HG02678 (cell line): Measurements from ENCODE around the gene GDI2.
"Not testable (repeated sequence)": the region's sequence is repeated elsewhere in the genome, so short reads cannot be mapped to it uniquely, and the experiment has no call there.

Experiments used
- ATAC-seq: cut with Tn5 transposase; IDR thresholded peaks from one replicate; pipeline ENCODE4 v1.9.1; 2021; ENCODE audit warnings: mild to moderate bottlenecking, moderate library complexity; ENCODE audit not compliant: unreplicated experiment

Gene GDI2

DNA sequence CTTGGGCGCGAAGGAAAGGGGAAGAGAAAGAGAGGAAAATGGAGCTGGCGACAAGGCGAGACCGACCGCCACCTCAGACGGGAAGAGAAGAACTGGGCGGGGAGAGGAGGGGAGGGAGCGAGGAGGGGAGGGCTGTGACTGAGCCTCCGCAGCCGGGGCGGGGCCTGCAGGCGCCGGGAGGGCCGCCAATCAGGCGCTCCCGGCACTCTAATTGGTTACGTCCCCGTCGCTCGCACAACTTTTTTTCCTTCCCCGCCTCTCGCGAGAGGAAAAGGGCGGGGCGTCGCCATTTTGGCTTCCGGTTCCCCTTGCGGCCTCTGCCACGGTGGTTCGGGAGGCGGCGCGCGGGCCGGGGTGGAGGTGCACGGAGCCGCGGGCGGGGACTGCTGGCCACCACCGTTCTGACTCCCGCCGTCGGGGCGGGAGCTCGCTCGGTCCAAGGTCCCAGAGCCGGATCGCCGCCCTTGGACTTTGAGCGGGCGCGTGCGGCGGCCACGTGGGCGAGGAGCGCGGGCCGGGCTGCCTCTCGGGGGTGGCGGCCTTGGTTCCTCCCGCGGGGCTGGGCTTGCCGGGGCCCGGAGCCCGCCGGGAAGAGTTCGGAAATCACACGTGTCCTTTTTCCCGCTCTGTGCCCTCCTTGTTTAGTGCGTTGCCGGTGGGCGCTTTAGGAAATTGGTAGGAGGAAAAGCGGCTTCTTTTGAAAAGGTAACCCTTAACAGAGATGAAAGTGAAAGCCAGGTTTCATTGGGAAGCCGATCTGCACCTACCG, at the start of gene GDI2:
Gene GDI2, minus strand, starts transcription at position 94 of the 769 bp plus-strand sequence. CDS start 176 bp downstream, outside the sequence.
- peak; percentile 76 for ATAC-seq

DNA sequence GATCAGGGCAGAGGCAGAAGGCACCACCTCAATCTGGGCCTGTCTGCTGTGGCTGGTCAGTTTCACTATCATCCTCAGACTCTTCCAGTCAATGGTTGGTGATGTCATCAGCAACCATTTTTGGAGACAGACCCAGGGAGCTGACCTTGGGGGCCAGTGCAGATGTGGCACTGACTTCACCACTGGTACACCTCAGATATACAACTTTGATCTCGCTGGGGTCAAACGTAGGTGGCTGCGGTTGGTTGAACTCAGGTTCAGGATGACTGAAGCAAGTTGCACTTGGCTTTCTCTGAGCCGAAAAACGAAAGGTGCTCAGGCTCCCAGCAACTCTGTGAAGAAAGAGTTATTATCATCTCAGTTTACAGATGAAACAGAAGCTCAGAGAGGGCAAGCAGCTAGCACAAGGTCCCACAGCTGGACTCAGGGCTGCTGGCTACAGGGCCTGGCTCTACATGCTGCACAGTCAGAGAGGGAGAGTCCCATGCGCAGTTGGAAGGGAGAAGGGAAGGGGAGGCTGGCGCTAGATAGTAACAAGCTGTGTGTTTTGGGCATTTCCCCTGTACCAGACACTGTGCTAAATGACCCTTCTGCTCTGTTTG, 49.2 kb upstream of the GDI2 start:
- peak; percentile 95 for ATAC-seq

DNA sequence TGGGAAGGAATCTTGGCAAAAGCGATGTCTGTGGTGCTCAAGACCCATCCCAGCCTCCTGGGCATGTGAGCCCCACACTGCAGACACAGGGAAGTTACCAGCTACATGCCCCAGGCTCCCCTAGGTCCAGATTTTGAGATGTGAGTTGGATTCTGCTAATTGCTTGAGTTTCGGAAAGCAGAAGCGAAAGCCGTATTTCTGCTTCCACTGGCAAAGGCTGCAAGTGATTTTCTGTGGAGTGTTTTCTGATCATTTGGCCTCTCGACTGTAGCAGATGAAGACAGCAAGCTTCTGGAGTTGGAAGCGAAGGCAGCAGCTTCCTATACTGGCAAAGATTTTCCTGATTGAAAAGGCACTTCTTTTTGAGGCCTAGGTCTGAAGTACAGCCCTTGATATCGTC, 46.8 kb upstream of the GDI2 start:
- no peak for ATAC-seq

DNA sequence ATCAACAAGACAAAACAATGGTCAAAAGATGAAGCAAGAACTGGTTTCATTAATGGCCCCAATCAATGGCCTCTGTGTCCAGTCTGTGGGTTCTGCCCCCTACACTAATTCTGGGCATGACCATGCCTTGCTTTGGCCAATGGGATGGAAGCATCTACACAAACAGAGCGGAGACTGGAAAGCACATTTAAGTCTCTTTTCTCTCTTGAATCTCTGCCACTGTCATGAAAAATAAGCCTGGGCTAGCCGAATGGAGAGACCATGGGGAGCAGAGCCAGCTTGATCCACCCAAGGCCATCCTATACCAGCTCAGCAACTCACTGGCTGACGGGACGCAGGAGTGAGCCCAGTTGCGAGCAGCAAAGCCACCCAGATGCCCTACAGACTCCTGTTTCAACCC, 45.6 kb upstream of the GDI2 start:
- no peak for ATAC-seq

- ATAC-seq = no peak
Observed at GRCh38 chr10:5856701-5857004, 43.4 kb upstream of the GDI2 start.

GRCh38 chr10:5855979-5856700, 42.9 kb upstream of the GDI2 start:
- no peak for ATAC-seq

GRCh38 chr10:5854131-5854475, 40.9 kb upstream of the GDI2 start:
- no peak for ATAC-seq

DNA sequence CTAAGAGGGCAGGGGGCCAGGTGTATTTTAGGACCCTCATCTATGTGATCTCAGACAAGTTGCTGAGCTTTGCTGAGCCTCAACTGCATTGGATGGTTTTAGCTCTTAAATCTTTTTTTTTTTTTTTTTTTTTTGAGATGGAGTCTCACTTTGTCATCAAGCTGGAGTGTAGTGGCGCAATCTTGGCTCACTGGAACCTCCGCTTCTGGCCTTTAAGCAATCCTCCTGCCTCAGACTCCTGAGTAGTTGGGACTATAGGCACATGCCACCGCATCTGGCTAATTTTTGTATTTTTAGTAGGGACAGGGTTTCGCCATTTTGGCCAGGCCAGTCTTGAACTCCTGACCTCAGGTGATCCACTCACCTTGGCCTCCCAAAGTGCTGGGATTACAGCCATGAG, 33.4 kb upstream of the GDI2 start:
- not testable (repeated sequence) for ATAC-seq

DNA sequence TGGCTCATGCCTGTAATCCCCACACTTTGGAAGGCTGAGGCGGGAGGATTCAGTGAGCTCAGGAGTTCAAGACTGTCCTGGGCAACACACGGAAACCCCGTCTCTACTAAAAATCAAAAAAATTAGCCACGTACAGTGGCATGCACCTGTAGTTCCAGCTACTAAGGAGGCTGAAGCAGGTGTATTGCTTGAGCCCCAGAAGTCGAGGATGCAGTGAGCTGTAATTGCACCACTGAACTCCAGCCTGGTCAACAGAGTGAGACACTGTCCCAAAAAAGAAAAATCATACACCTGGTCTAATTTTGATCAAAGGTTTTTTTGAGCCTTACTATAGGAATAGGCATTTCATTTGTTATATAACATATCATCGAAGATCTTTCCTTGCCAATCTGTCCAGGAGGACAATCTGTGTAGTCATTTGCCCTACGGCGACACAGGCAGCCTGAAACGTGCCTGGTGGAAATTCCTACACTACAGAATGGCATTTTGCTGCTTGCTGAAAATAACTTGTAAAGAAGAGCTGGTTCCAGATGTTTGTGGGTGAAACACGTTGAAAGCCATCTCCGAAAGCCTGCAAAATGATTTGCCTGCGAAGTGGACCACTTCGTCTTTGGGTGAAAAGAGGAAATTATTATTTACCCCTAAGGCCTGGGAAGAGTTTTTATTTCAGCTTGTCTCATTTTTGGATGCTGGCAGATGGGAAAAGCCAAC, 31.3 kb upstream of the GDI2 start:
- ATAC-seq = no peak

DNA sequence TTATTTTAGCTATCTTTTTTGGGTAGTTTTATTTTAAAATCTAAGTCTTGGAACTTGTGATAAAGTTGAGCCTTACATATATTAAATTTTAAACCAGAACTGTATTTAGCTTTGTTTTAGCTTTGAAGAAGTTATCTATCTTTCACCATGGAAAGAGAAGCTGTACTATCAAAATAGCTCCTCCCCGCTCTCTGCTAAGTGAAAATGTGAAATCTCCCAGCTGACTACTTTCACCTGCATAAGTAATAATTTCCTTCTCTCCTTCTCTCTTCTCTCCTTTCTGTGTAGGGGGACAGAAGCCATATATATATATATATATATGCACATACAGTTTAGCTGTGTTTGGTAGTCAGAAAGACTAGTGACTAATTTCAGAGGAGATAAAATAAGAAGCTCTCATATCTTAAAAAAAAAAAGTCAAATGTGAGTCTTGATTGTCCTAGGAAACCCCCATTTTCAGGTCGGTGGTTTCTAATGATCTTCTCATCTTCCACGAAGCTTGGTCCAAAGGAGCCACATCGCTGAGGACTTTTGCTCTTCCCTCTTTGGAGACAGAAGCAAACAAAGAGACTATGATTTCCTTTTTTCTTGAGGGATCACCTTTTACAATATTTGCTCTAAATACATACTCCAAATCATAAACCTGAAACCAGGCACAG, 30.6 kb upstream of the GDI2 start:
- ATAC-seq = no peak

DNA sequence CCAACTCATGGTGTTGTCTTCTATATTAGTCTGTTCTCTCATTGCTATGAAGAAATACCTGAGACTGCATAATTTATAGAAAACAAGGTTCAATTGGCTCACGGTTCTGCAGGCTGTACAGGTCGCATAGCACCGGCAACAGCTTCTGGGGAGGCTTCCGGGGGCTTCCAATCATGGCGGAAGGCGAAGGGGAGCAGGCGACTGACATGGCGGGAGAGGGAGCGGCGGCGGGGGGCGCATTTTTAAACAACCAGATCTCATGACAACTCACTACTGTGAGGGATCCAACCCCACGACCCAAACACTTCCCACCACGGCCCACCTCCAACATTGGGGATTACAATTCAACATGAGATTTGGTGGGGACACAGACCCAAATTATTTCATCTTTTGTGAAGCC, 28.7 kb upstream of the GDI2 start:
- no peak for ATAC-seq

- ATAC-seq = peak; percentile 84
Observed at GRCh38 chr10:5840314-5841307, 27.4 kb upstream of the GDI2 start.

GRCh38 chr10:5836181-5836580, 22.9 kb upstream of the GDI2 start:
- ATAC-seq = not testable (repeated sequence)

- no peak for ATAC-seq
Observed at GRCh38 chr10:5835446-5836095, 22.3 kb upstream of the GDI2 start.

- no peak for ATAC-seq
Observed at GRCh38 chr10:5833814-5834213, 20.6 kb upstream of the GDI2 start.

DNA sequence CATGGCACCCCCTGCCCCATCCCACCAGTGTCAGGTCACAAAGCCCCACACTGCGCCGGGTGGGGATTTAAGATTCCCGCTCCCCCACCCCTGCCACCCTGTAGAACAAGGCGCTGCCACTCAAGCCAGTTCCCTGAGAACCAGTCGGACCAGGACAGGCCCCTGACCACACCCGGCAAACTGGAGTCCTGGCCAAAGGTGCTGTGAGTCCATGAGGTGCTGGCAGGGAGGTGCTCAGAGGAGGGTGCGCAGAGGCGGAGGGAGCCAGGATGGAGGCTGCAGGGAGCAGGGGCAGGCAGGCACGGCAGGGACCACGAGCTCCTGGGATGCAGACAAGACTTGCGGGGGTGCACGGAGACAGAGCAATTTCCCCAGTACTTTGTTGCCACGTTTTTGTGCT, 19.7 kb upstream of the GDI2 start:
- ATAC-seq = no peak

DNA sequence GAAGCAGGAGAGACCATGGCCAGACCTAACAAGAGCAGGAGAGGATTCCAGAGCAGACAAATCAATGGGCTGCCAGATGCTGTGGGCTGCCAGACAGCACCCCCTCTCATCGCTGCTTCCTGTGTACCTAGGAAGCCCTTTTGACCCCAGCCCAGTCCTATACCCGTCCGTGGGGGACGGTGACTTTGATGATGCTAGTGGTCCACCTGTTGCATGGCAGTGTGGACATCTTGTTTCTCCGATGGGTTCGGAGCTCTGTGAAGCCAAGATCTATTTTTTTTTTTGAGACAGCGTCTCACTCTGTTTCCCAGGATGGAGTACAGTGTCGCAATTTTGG, 18.2 kb upstream of the GDI2 start:
- ATAC-seq = no peak

- no peak for ATAC-seq
Observed at GRCh38 chr10:5830629-5831445, 17.6 kb upstream of the GDI2 start.

DNA sequence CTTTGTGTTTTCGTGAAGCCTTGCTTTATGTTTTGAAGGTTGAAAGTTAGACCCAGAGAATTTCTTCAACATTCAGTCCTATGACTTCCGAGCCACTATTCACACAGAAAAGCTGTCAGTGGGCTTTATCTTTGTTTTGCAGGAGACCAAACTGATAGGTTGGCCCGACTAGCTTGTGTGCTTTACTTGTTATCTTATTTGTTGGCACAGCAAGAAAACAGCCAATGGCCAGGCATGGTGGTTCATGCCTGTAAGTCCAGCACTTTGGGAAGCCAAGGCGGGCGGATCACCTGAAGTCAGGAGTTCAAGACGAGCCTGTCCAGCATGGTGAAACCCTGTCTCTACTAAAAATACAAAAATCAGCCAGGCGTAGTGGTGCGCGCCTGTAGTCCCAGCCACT, 16.0 kb upstream of the GDI2 start:
- no peak for ATAC-seq
